ENCODE data around the gene MYO9B.

The MYO9B gene

GRCh38 chr19:17075035-17075863 is at the start of gene MYO9B, which contains the start of gene HAUS8:
TSS of gene MYO9B (plus strand) at chr19:17075777. CDS start at chr19:17101718, 25,941 bp downstream.
TSS of gene HAUS8 (minus strand) at chr19:17075452. CDS start at chr19:17075422, 30 bp downstream.
- peak; percentile 98 for DNase-seq (ENCODE audit: low read depth)

DNA sequence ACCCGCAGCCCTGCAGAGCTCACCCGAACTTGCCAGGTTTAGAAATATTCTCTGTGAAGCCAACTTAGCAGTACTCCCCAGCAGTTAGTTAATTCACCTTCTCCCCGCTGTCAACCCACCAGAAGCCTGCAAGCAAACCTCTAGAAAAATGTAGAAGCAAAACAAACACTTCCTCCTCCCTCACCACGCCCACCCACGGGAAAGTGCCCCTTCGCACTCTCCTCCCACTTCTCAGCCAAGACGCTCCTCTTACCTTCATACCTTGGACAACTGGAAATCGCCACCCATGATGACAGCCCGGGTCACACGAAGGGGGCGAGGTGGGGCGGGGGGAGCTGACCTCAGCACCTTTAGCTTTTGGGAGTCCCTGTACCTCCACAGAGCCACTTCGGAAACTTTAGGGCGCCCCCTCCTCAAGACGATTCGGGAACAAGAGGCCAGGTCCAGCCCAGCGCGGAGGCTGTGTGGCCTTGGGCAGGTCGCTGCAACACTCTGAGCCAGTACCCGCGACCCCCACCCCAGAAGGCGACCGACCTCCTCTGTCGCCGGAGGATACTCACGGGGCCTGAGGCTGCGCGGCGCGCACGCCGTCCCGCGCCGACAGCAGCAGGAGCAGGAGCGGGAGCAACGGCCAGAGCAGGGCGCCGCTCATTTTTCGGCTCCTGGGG is 49.5 kb upstream of the MYO9B start:
- DNase-seq (ENCODE audit: low read depth): no peak

DNA sequence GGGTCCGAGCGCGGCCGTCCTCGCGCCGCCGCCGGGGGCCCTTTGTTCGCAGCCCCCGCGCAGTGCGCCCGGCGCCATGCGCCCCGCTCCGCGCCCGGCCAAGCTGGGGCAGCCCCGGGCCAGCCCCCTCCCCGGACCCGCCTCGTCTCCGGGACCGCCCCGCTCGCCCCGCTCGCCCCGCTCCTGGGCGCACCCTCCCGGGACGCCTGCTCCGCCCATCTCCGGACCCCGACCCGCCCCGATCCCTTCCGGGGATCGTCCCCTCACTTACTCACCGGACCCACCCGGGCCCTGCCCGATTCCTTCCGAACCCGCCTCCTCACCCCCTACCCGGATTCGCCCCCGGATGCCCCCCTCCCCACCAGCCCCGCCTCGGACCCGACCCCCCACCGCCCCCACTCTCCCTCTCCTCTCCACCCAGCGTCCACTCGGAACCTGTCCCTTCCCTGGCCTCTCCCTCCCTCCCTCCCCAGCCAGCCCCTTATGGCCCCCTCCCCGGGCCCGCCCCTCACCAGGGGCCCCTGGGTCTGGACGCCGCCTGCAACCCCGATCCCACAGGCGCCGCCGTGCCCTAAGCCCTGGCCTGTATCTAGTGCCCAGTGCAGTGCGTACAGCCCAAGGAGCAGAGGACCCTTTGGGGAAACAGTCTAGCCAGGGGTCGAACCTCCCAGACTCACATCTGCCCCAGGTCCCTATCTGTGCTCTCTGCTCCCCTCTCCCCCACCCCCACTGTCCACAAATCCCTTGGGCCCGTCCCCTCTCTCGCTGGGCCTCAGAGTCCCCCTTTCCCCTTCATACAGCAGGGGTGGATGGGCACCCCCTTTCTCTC is 48.7 kb upstream of the MYO9B start, which contains the start of gene CPAMD8:
TSS of gene CPAMD8 (minus strand) at position 105 of the 829 bp plus-strand sequence. CDS start 168 bp downstream, outside the sequence.
- no peak for DNase-seq (ENCODE audit: low read depth)

GRCh38 chr19:17027535-17027975 is 48.0 kb upstream of the MYO9B start:
- no peak for DNase-seq (ENCODE audit: low read depth)

DNA sequence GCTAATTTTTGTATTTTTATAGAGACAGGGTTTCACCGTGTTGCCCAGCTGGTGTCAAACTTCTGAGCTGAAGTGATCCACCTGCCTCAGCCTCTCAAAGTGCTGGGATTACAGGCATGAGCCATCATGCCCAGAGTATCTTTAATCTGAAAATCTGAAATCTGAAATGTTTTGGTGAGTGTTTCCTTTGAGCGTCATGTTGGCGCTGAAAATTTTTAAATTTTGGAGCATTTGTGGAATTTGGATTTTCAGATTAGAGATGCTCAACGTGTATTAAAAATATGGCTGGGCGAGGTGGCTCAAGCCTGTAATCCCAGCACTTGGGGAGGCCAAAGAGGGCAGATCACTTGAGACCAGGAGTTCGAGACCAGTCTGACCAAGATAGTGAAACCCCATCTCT is 43.8 kb upstream of the MYO9B start:
- no peak for DNase-seq (ENCODE audit: low read depth)

GRCh38 chr19:17035842-17036424 is 39.6 kb upstream of the MYO9B start:
- no peak for DNase-seq (ENCODE audit: low read depth)

DNA sequence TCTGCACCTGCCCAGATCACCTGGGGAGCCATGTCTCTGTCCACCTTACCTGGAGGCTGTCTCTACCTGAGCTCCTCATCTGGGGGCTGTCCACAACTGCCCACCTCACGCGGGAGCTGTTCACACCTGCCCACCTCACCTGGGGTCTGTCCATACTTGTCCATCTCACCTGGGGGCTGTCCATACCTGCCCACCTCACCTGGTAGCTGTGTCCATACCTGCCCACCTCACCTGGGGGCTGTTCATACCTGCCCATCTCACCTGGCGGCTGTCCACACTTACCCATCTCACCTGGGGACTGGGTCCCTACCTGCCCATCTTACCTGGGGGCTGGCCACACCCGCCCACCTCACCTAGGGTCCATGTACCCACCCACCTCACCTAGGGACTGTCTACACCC is 38.9 kb upstream of the MYO9B start:
- no peak for DNase-seq (ENCODE audit: low read depth)

GRCh38 chr19:17037184-17037583 is 38.4 kb upstream of the MYO9B start:
- DNase-seq (ENCODE audit: low read depth): no peak

GRCh38 chr19:17037966-17038500 is 37.5 kb upstream of the MYO9B start:
- no peak for DNase-seq (ENCODE audit: low read depth)

DNA sequence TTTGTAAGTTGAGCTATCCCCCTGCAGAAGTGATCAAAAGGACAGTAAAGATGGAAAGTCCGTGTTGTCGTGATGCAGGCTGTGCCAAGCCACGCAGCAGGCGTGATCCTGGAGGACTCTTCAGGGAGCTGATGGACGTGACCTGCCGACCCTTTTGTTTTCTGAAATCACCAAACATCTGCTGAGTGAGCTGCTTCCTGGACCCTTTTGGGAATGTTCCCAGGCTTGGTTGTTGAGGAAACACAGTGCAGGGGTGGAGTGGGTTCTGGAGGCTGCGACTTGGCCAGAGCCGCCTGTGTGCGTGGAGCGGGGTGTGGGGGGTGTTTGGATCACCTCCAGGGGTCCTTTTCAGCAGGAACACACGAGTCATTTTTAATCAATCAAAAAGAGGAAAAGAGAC is 33.6 kb upstream of the MYO9B start:
- DNase-seq (ENCODE audit: low read depth): no peak

DNA sequence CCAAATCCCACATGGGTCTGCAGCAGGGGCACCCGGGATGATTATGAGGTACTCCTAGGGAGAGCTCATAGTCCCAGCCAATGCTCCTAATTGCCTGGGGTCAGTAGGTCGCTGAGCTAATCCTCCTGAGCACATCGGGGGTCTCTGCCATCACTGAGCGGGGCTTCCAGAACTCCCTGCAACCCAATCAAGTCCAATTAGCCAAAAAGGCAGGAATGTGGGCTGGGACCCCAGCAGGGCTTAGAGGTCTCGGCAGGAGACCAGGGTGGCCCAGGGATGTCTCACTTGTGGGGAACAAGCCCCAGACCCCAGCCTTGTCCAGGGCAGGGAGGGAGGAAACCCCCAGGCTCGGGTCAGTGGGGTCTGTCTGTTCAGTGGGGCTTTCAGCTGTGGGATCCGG is 31.8 kb upstream of the MYO9B start:
- DNase-seq (ENCODE audit: low read depth): no peak

- DNase-seq (ENCODE audit: low read depth): no peak
Observed at GRCh38 chr19:17045907-17046502, 29.6 kb upstream of the MYO9B start.

GRCh38 chr19:17048885-17049453 is 26.6 kb upstream of the MYO9B start:
- no peak for DNase-seq (ENCODE audit: low read depth)

- DNase-seq (ENCODE audit: low read depth): no peak
Observed at GRCh38 chr19:17049711-17050280, 25.8 kb upstream of the MYO9B start.

- DNase-seq (ENCODE audit: low read depth): no peak
Observed at GRCh38 chr19:17052439-17052838, 23.1 kb upstream of the MYO9B start.

DNA sequence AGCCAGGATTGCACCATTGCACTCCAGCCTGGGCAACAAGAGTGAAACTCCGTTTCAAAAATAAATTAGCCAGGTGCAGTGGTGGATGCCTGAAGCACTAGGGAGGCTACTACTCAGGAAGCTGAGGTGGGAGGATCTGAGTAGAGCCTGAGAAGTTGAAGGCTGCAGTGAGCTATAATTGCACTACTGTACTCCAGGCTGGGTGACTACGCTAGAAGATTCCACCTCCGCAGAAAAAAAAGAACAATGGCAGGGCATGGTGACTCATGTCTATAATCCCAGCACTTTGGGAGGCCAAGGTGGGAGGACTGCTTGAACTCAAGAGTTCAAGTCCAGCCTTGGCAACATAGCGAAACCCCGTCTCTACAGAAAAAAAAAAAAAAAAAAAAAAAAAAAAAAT is 20.8 kb upstream of the MYO9B start:
- no peak for DNase-seq (ENCODE audit: low read depth)

GRCh38 chr19:17055636-17056035 is 19.9 kb upstream of the MYO9B start:
- DNase-seq (ENCODE audit: low read depth): no peak

DNA sequence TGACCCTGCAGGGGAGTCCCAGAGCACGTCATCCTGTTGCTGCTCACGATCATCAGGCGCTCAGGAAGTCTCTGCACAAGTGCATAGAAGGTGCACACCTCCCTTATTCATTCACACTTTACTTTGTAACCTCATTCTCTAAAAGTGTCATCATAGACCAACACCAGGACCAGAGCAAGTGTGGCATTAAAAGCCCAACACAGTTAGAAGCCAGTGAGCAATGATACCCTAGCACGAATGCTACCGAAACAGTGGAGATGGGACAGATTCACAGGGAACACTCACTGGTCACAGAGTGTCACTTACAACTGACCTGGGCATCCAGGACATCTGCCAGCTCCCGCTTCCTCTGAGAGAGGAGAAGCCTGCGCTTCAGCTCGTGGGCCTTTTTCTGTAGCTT is 17.3 kb upstream of the MYO9B start:
- DNase-seq (ENCODE audit: low read depth): no peak

- no peak for DNase-seq (ENCODE audit: low read depth)
Observed at GRCh38 chr19:17060802-17061201, 14.8 kb upstream of the MYO9B start.

DNA sequence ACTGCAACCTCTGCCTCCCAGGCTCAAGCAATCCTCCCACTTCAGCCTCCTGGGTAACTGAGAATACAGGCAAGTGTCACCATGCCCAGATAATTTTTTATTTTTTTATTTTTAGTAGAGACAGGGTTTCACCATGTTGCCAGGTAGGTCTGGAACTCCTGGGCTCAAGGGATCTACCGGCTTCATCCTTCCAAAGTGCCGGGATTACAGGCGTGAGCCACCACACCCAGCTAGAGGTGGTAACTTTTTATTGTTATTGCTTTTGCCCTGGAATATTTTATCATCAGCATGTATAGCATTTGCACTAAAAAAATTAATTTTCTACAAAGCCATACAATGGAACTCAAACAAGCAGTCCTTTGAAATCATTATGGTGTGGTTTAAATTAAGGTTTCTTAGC is 14.4 kb upstream of the MYO9B start:
- DNase-seq (ENCODE audit: low read depth): no peak

- DNase-seq (ENCODE audit: low read depth): no peak
Observed at GRCh38 chr19:17061691-17062090, 13.9 kb upstream of the MYO9B start.

Data from stimulated activated CD8-positive, alpha-beta memory T cell treated with anti-CD3 and anti-CD28 coated beads, Interleukin-7, amount 100 ng/mL, for 24 hours (primary cell).